ENCODE results near the gene ADRB2. TPM values are rescaled to one million over a fixed set of nuclear protein-coding genes. Genes with fewer than 3 reads are reported as not detected.

Gene ADRB2
- total and polyA plus RNA-seq, 10 of the 15 experiments (the other 5 are each of a cell fraction or from before 2014, with no cell fraction given) = 0.03 to 0.34 (median 0.18) TPM; not detected in 1

DNA sequence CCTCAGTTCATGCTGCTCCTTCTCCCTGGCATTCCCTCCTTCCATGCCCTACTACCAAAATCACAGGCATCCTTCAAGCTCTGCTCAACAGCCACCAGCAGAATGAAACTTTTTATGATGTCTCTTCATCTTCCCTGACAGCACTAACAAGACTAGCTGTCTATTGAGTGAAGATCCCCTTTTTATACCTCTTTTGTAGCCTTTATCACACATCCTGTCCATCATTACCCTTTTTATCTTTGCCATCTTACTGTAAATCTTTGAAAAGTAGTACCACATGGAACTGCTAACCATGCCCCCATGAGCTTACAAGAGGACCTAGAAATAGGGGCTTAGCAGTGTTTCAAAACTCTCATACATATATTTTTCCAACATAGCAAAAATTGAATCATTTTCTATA, 10.8 kb upstream of the ADRB2 start:
- intact Hi-C loops (cut with micrococcal nuclease; ENCODE audit: unreplicated experiment) = no loop called here
- ChIA-PET SMC1A (ENCODE audit: uncharacterized antibody, unreplicated experiment) (interaction anchor here (1.0 to 1.7 kb wide), 5 partner anchors 15 to 74 kb away, joined by 3 to 5 read pairs (median 4); no protein-coding TSS in a partner anchor), RAD21 (ENCODE audit: unreplicated experiment) (no interaction called here), CTCF (interaction anchor here (0.9 kb wide), 1 partner anchor 13 kb away, joined by 4 read pairs; no protein-coding TSS in a partner anchor), POLR2A (no interaction called here)
- Histone ChIP-seq H3K4me3 (no peak overlapping the region), H3K4me1 (ENCODE audit: control insufficient read depth, insufficient read depth, low read length) (peaks cover 7% of the 10 kb centered on the region), H2AFZ (ENCODE audit: control insufficient read depth, low read depth, low read length) (no peak overlapping the region), H3K27me3 (replicated peaks in 1 of 2; ENCODE audit: control insufficient read depth in 2 of 2, insufficient read depth in 2 of 2, low read length in 1 of 2) (no peaks in the 10 kb centered on the region), H3K27ac (ENCODE audit: control insufficient read depth, insufficient read depth) (no peak overlapping the region), H3K4me2 (ENCODE audit: control insufficient read depth, insufficient read depth) (no peak overlapping the region), H3K9me3 (replicated peaks; ENCODE audit: control insufficient read depth, insufficient read depth, low read length) (no peaks in the 10 kb centered on the region), H3K79me2 (ENCODE audit: control insufficient read depth, insufficient read depth, low read length) (no peaks in the 10 kb centered on the region), H3K9ac (ENCODE audit: control insufficient read depth, insufficient read depth, low read length) (no peak overlapping the region), H4K20me1 (ENCODE audit: control insufficient read depth, insufficient read depth) (no peaks in the 10 kb centered on the region), H3K36me3 (ENCODE audit: control insufficient read depth in 2 of 2, insufficient read depth in 2 of 2, low read length in 1 of 2) (no peaks in the 10 kb centered on the region)
- in situ Hi-C loops (cut with MboI) = no loop called here
- no peak for TF ChIP-seq ZNF24 (IDR thresholded peaks at IDR 0.05)
- TF ChIP-seq BCLAF1 (IDR thresholded peaks at IDR 0.05) = no peak
- TF ChIP-seq POLR2A (IDR thresholded peaks at IDR 0.05; ENCODE audit: low read depth, low read length) = no peak
- TF ChIP-seq EED (IDR thresholded peaks at IDR 0.05; ENCODE audit: low read depth) = no peak
- TF ChIP-seq, protein P1, sequence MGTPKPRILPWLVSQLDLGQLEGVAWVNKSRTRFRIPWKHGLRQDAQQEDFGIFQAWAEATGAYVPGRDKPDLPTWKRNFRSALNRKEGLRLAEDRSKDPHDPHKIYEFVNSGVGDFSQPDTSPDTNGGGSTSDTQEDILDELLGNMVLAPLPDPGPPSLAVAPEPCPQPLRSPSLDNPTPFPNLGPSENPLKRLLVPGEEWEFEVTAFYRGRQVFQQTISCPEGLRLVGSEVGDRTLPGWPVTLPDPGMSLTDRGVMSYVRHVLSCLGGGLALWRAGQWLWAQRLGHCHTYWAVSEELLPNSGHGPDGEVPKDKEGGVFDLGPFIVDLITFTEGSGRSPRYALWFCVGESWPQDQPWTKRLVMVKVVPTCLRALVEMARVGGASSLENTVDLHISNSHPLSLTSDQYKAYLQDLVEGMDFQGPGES (IDR thresholded peaks at IDR 0.05) = no peak
- no peak for TF ChIP-seq RELA (IDR thresholded peaks at IDR 0.05; ENCODE audit: borderline replicate concordance, partially characterized antibody)
- no peak for TF ChIP-seq SIN3A (IDR thresholded peaks at IDR 0.05; ENCODE audit: low read depth, low read length)
- TF ChIP-seq, protein P2, sequence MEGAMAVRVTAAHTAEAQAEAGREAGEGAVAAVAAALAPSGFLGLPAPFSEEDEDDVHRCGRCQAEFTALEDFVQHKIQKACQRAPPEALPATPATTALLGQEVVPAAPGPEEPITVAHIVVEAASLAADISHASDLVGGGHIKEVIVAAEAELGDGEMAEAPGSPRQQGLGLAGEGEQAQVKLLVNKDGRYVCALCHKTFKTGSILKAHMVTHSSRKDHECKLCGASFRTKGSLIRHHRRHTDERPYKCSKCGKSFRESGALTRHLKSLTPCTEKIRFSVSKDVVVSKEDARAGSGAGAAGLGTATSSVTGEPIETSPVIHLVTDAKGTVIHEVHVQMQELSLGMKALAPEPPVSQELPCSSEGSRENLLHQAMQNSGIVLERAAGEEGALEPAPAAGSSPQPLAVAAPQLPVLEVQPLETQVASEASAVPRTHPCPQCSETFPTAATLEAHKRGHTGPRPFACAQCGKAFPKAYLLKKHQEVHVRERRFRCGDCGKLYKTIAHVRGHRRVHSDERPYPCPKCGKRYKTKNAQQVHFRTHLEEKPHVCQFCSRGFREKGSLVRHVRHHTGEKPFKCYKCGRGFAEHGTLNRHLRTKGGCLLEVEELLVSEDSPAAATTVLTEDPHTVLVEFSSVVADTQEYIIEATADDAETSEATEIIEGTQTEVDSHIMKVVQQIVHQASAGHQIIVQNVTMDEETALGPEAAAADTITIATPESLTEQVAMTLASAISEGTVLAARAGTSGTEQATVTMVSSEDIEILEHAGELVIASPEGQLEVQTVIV (IDR thresholded peaks at IDR 0.05; ENCODE audit: borderline replicate concordance, partially characterized antibody) = no peak
- TF ChIP-seq SUZ12 (IDR thresholded peaks at IDR 0.05; ENCODE audit: unreplicated experiment) = no peak
- TF ChIP-seq ZZZ3 (IDR thresholded peaks at IDR 0.05; ENCODE audit: control insufficient read depth, insufficient read length, low read depth) = no peak
- no peak for TF ChIP-seq SPI1 (IDR thresholded peaks at IDR 0.05; ENCODE audit: borderline replicate concordance, insufficient read depth, low read depth, low read length)
- no peak for TF ChIP-seq NFYA (IDR thresholded peaks at IDR 0.05; ENCODE audit: borderline replicate concordance, low read depth, low read length)
- TF ChIP-seq SMARCA5 (IDR thresholded peaks at IDR 0.05) = no peak
- no peak for TF ChIP-seq NRF1 (conservative IDR thresholded peaks at IDR 0.05; ENCODE audit: low read depth, low read length)
- no TSS peak for BruUV-seq (replicated peaks)
- FAIRE-seq (no peak), DNase-seq (ENCODE audit: low read depth, low spot score) (no peak), ATAC-seq (no peak)

Data from GM12878 (cell line).